Right lobe of liver (tissue), 6 donors: ENCODE results near the gene PLIN3. TPM values are rescaled to one million over a fixed set of nuclear protein-coding genes. Genes with fewer than 3 reads are reported as not detected.
"Not testable (repeated sequence)": the region's sequence is repeated elsewhere in the genome, so short reads cannot be mapped to it uniquely, and the experiment has no call there.

ENCODE experiments used
- ATAC-seq, 4 donors: fragments of 200-7000 bp; cut with Tn5 transposase; one replicate each; pipeline ENCODE4 v1.9.1; 2020; ENCODE audit warnings: mild to moderate bottlenecking in 4 of 4, moderate library complexity in 4 of 4
- DNase-seq, 3 donors: peaks; one replicate each; pipeline ENCODE4 v3.0.0-alpha.2; 2020
- H3K27ac ChIP-seq, 3 donors: fragments of 200-600 bp; one replicate each; pipeline ENCODE4 v1.8.0; 2022
- H3K27me3 ChIP-seq, 2 donors: fragments of 200-600 bp; one replicate each; pipeline ENCODE4 v1.8.0; 2022
- H3K36me3 ChIP-seq, 4 donors: fragments of 200-600 bp; sonication (generic) in 1 of 4; one replicate each; pipeline versions ENCODE4 v1.5.1 to v1.8.0; 2017 to 2022; ENCODE audit warnings: control low read depth in 1 of 4
- H3K4me1 ChIP-seq, 4 donors: fragments of 200-600 bp; sonication (generic) in 1 of 4; one replicate each; pipeline versions ENCODE4 v1.5.1 to v1.8.0; 2017 to 2022; ENCODE audit warnings: control low read depth in 1 of 4
- H3K4me3 ChIP-seq, 3 donors: fragments of 200-600 bp; one replicate each; pipeline ENCODE4 v1.8.0; 2022
- H3K9me3 ChIP-seq, 4 donors: fragments of 200-600 bp; sonication (generic) in 1 of 4; one replicate each; pipeline versions ENCODE4 v1.5.1 to v1.8.0; 2017 to 2022; ENCODE audit warnings: control low read depth in 1 of 4
- CTCF ChIP-seq, 4 donors: fragments of 200-600 bp in 3 of 4; fragments of 450-650 bp in 1 of 4; IDR thresholded peaks; one replicate each; pipeline versions ENCODE4 v1.5.1 to v1.8.0; 2016 to 2022; ENCODE audit warnings: antibody characterized with exemption in 4 of 4, mild to moderate bottlenecking in 2 of 4
- POLR2A ChIP-seq: fragments of 450-650 bp; IDR thresholded peaks from one replicate; pipeline ENCODE4 v1.6.1; 2017; ENCODE audit warnings: antibody characterized with exemption, mild to moderate bottlenecking
- WGBS: methylation state at CpG from one replicate; pipeline ENCODE4 v1.1.6; 2018; ENCODE audit warnings: low coverage, low lambda C conversion rate; ENCODE audit not compliant: insufficient coverage; ENCODE audit errors: missing lambda C conversion rate; 5-methylcytosine and 5-hydroxymethylcytosine counted together
- intact Hi-C, 2 donors: fragments of 100-400 bp; cut with DNase I; formaldehyde crosslinking; loops; one replicate each; pipeline versions ENCODE4 v1.11.2 to v1.14.1; 2022
- total RNA-seq, 6 experiments: library from RNA; depleted of rRNA in 2 of 6; stranded (reverse); fragments of >200 nt in 2 of 6; fragmentation: NEBNext Ultra II Directional in 3 of 6; extraction: Animal tissue kit (Norgen Biotek cat#: 25700) in 3 of 6; gene quantifications; one replicate each; pipeline versions ENCODE4 v1.1.0 to v1.2.4, GENCODE V29; 2016 to 2023
- donor health status: DM: no; HTN: yes; CAD: no.
- donor health status: DM: no; HTN: no; CAD: no.
- donor health status: DM: no; HTN: no; CAD: no.
- donor health status: DM: no; HTN: yes; CAD: no.
- donor health status: DM: no; HTN: yes; CAD: no.

PLIN3 gene
- total RNA-seq, 6 experiments from 2014 or later, result 10.8 to 53.9 (median 19.6) TPM

GRCh38 chr19:4861147-4861546 lies 6.3 kb downstream of the PLIN3 start:
- H3K27me3 ChIP-seq, result no peaks in the 10 kb centered on the region
- peaks cover 0 to 24% (median 11%) of the 10 kb centered on the region in 4 donors for H3K36me3 ChIP-seq
- H3K27ac ChIP-seq, result no peak overlapping the region
- 40% methylated on average over 1 of the region's 10 CpGs for WGBS
- intact Hi-C loops, result no loop called here
- H3K9me3 ChIP-seq, result no peaks in the 10 kb centered on the region
- DNase-seq, result no peak
- peak in 3 of 4 donors; percentile 21 to 50 (median 23) for ATAC-seq
- no peak overlapping the region for H3K4me3 ChIP-seq
- TF ChIP-seq CTCF (IDR thresholded peaks at IDR 0.05) (no peak), POLR2A (no peak)
- peaks cover 0 to 5% (median 0%) of the 10 kb centered on the region in 4 donors for H3K4me1 ChIP-seq

- TF ChIP-seq POLR2A (no peak), CTCF (IDR thresholded peaks at IDR 0.05) (no peak)
- ATAC-seq, result peak in 1 of 4 donors; percentile 26
- H3K4me1 ChIP-seq, result peaks cover 0 to 5% (median 0%) of the 10 kb centered on the region in 4 donors
- no peak overlapping the region for H3K4me3 ChIP-seq
- no peaks in the 10 kb centered on the region for H3K9me3 ChIP-seq
- intact Hi-C loops, result no loop called here
- no peak for DNase-seq
- H3K27ac ChIP-seq, result no peak overlapping the region
- no peaks in the 10 kb centered on the region for H3K27me3 ChIP-seq
- no CpG with 5 or more reads among the region's 11 CpGs for WGBS
- H3K36me3 ChIP-seq, result peaks cover 0 to 28% (median 11%) of the 10 kb centered on the region in 4 donors
These were observed 7.8 kb downstream of the PLIN3 start for GRCh38 chr19:4859697-4860096.

GRCh38 chr19:4856468-4856867 lies 11.0 kb downstream of the PLIN3 start:
- H3K9me3 ChIP-seq, DNase-seq, H3K4me3 ChIP-seq, ATAC-seq, H3K27me3 ChIP-seq, intact Hi-C loops, H3K4me1 ChIP-seq, H3K27ac ChIP-seq: not testable (repeated sequence)
- peaks cover 0 to 28% (median 11%) of the 10 kb centered on the region in 4 donors for H3K36me3 ChIP-seq
- WGBS, result 85% methylated on average over 7 of the region's 12 CpGs

GRCh38 chr19:4853506-4853905 lies 14.0 kb downstream of the PLIN3 start:
- intact Hi-C loops, result loop anchor here (5.0 kb wide), 2 partner anchors 36 to 46 kb away; no protein-coding TSS in a partner anchor
- not testable (repeated sequence) for H3K4me3 ChIP-seq

GRCh38 chr19:4852484-4852883 lies 15.0 kb downstream of the PLIN3 start:
- no peak for DNase-seq
- peak in 2 of 4 donors; percentile 9 to 10 for ATAC-seq
- H3K27ac ChIP-seq, result no peak overlapping the region
- H3K27me3 ChIP-seq, result no peaks in the 10 kb centered on the region
- intact Hi-C loops, result loop anchor here (5.0 kb wide), 2 partner anchors 35 to 45 kb away; no protein-coding TSS in a partner anchor
- TF ChIP-seq CTCF (IDR thresholded peaks at IDR 0.05) (no peak), POLR2A (no peak)
- H3K36me3 ChIP-seq, result peaks cover 0 to 18% (median 9%) of the 10 kb centered on the region in 4 donors
- H3K4me1 ChIP-seq, result no peaks in the 10 kb centered on the region
- no peak overlapping the region for H3K4me3 ChIP-seq
- 85% methylated on average over 3 of the region's 6 CpGs for WGBS
- no peaks in the 10 kb centered on the region for H3K9me3 ChIP-seq

More at GRCh38 chr19:4853506-4853905, 14.0 kb downstream of the PLIN3 start:
- not testable (repeated sequence) for H3K9me3 ChIP-seq, H3K27me3 ChIP-seq, DNase-seq, ATAC-seq, H3K4me1 ChIP-seq, H3K27ac ChIP-seq
- H3K36me3 ChIP-seq, result peaks cover 0 to 15% (median 8%) of the 10 kb centered on the region in 4 donors
- 89% methylated on average over 8 of the region's 8 CpGs for WGBS
